Measurements from ENCODE around the gene NSUN5.
"Not testable (repeated sequence)": the region's sequence is repeated elsewhere in the genome, so short reads cannot be mapped to it uniquely, and the experiment has no call there.

Gene NSUN5

DNA sequence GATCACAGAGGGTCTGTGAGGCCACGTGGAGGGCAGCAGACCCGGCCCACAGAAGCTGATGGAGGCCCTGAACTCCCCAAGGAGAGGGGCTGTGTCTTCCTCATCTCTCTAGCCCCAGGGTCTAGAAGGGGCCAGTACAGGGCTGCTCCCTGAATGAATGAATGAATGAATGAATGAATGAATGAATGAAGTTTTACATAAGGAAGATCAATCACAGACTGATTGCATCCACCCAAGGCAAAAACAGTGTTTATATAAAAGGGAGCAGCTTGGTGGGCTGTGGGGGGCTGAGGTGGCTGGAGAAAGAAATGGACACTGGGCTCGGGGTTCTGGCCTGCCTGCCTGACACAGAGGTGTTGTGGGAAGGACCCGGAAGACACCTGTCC lies 4.9 kb upstream of the NSUN5 start:
- H3K4me1 ChIP-seq (ENCODE audit: control insufficient read depth, insufficient read depth, low read length): no peaks in the 10 kb centered on the region
- no peak overlapping the region for H3K4me3 ChIP-seq (ENCODE audit: low read depth, low read length)
- H3K9me3 ChIP-seq (ENCODE audit: control insufficient read depth, insufficient read depth, low read depth, low read length): no peaks in the 10 kb centered on the region
- TF ChIP-seq ZNF514 (tag by site-specific recombination; IDR thresholded peaks at IDR 0.05) (no peak), ZNF658 (tag by site-specific recombination; IDR thresholded peaks at IDR 0.05) (no peak), ZBTB1 (tag by site-specific recombination; IDR thresholded peaks at IDR 0.05) (no peak), ZNF274 (IDR thresholded peaks at IDR 0.05; ENCODE audit: low read length) (no peak), ZNF274 (tag by site-specific recombination; IDR thresholded peaks at IDR 0.05; ENCODE audit: borderline replicate concordance) (no peak), ZNF24 (tag by site-specific recombination; IDR thresholded peaks at IDR 0.05) (peak; percentile 40; the same call in 1 of the 2 replicates)
- no peaks in the 10 kb centered on the region for H3K36me3 ChIP-seq (ENCODE audit: control insufficient read depth in 2 of 2, insufficient read depth in 1 of 2, low read length in 2 of 2)
- ChIA-PET POLR2A (no interaction called here), CTCF (interaction anchor here (2.6 kb wide), 1 partner anchor 138 kb away, joined by 6 read pairs; no protein-coding TSS in a partner anchor)
- no peak overlapping the region for H3K27ac ChIP-seq (ENCODE audit: extremely low read depth, low read depth, low read length)

DNA sequence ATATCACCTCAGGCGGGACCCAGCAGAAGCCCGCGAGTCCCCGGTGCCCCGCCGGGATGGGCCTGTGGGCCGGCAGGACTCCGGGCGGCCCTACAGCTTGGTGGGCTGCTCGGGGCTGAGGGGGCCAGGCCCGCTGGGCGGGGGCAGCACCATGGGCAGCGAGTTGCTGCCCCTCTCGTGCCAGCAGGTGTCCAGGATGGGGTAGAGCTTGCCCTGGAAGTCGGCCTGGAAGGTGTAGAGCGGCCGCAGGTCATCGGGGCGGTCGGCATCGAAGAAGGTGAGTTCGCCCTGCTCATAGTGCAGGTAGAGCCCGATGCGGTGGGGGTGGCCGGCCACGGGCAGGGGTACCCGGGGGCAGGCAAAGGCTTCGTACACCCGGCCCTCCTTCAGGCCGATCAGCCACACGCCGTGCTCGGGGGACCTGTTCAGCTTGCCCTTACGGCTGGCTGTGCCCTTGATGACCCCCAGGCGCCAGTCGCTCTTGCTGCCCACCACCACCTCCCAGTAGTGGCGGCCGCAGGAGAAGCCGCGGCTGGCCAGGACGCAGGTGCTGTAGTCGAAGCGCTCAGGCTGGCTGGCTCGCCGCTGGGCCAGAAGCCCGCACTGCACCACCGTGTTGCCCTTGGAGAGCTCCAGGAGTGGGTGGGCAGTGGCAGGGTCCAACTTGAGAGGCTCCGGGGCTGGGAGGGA lies 4.3 kb upstream of the NSUN5 start:
- ChIA-PET CTCF (interaction anchor here (2.6 kb wide), 1 partner anchor 139 kb away, joined by 6 read pairs; no protein-coding TSS in a partner anchor), POLR2A (no interaction called here)
- Histone ChIP-seq H3K9me3 (ENCODE audit: control insufficient read depth, insufficient read depth, low read depth, low read length) (no peaks in the 10 kb centered on the region), H3K4me3 (ENCODE audit: low read depth, low read length) (no peak overlapping the region), H3K27ac (ENCODE audit: extremely low read depth, low read depth, low read length) (no peak overlapping the region), H3K4me1 (ENCODE audit: control insufficient read depth, insufficient read depth, low read length) (no peaks in the 10 kb centered on the region), H3K36me3 (ENCODE audit: control insufficient read depth in 2 of 2, insufficient read depth in 1 of 2, low read length in 2 of 2) (no peaks in the 10 kb centered on the region)
- no peak for TF ChIP-seq KLF16 (tag by site-specific recombination; IDR thresholded peaks at IDR 0.05)
- TF ChIP-seq ZNF266 (tag by site-specific recombination; IDR thresholded peaks at IDR 0.05; ENCODE audit: low read depth): no peak
- no peak for TF ChIP-seq ZNF529 (tag by site-specific recombination; IDR thresholded peaks at IDR 0.05; ENCODE audit: insufficient replicate concordance)
- TF ChIP-seq, protein P1, sequence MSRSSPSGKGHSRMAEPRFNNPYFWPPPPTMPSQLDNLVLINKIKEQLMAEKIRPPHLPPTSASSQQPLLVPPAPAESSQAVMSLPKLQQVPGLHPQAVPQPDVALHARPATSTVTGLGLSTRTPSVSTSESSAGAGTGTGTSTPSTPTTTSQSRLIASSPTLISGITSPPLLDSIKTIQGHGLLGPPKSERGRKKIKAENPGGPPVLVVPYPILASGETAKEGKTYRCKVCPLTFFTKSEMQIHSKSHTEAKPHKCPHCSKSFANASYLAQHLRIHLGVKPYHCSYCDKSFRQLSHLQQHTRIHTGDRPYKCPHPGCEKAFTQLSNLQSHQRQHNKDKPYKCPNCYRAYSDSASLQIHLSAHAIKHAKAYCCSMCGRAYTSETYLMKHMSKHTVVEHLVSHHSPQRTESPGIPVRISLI (tag by site-specific recombination; IDR thresholded peaks at IDR 0.05): no peak
- TF ChIP-seq ZNF239 (tag by site-specific recombination; IDR thresholded peaks at IDR 0.05): no peak
- TF ChIP-seq, protein P2, sequence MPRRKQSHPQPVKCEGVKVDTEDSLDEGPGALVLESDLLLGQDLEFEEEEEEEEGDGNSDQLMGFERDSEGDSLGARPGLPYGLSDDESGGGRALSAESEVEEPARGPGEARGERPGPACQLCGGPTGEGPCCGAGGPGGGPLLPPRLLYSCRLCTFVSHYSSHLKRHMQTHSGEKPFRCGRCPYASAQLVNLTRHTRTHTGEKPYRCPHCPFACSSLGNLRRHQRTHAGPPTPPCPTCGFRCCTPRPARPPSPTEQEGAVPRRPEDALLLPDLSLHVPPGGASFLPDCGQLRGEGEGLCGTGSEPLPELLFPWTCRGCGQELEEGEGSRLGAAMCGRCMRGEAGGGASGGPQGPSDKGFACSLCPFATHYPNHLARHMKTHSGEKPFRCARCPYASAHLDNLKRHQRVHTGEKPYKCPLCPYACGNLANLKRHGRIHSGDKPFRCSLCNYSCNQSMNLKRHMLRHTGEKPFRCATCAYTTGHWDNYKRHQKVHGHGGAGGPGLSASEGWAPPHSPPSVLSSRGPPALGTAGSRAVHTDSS (tag by site-specific recombination; IDR thresholded peaks at IDR 0.05): no peak
- TF ChIP-seq OSR2 (tag by site-specific recombination; IDR thresholded peaks at IDR 0.05): no peak
- TF ChIP-seq, protein P3, sequence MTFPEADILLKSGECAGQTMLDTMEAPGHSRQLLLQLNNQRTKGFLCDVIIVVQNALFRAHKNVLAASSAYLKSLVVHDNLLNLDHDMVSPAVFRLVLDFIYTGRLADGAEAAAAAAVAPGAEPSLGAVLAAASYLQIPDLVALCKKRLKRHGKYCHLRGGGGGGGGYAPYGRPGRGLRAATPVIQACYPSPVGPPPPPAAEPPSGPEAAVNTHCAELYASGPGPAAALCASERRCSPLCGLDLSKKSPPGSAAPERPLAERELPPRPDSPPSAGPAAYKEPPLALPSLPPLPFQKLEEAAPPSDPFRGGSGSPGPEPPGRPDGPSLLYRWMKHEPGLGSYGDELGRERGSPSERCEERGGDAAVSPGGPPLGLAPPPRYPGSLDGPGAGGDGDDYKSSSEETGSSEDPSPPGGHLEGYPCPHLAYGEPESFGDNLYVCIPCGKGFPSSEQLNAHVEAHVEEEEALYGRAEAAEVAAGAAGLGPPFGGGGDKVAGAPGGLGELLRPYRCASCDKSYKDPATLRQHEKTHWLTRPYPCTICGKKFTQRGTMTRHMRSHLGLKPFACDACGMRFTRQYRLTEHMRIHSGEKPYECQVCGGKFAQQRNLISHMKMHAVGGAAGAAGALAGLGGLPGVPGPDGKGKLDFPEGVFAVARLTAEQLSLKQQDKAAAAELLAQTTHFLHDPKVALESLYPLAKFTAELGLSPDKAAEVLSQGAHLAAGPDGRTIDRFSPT (tag by site-specific recombination; IDR thresholded peaks at IDR 0.05): no peak

DNA sequence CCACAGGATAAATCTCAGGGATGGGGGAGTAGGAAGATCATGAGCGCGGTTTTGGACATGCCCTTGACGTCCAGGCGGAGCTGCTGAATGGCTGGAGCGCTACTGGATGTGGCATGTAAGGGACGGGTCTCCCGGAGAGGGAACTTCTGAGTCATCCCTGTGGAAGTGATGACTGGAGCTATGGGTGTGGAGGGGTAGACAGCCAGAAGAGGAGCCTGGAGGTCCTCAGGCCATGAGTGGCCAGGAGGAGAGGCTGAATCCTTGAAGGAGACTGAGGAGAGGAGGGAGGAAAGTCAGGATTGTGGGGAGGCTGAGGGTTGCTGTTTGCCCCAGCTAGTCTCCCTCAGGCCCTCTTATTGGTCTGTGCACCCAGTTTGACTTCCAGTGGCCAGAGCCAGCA lies 2.8 kb upstream of the NSUN5 start:
- H3K36me3 ChIP-seq (ENCODE audit: control insufficient read depth in 2 of 2, insufficient read depth in 1 of 2, low read length in 2 of 2); H3K27ac ChIP-seq (ENCODE audit: extremely low read depth, low read depth, low read length); H3K4me3 ChIP-seq (ENCODE audit: low read depth, low read length); POLR2A ChIA-PET; H3K9me3 ChIP-seq (ENCODE audit: control insufficient read depth, insufficient read depth, low read depth, low read length); H3K4me1 ChIP-seq (ENCODE audit: control insufficient read depth, insufficient read depth, low read length): not testable (repeated sequence)
- CTCF ChIA-PET: interaction anchor here (0.7 to 1.2 kb wide), 2 partner anchors 13 to 140 kb away, joined by 3 to 4 read pairs; no protein-coding TSS in a partner anchor
